Esophagus muscularis mucosa (tissue), 4 donors: Measurements from ENCODE around the gene PCGF5. TPM values are rescaled to one million over a fixed set of nuclear protein-coding genes. Genes with fewer than 3 reads are reported as not detected.

Experiments used
- DNase-seq: peaks from one replicate; pipeline ENCODE4 v3.0.0-alpha.2; 2017; ENCODE audit errors: extremely low spot score
- H3K27ac ChIP-seq, 4 donors: fragments of 200-600 bp; sonication (generic); replicated peaks in 1 of 4; 1 replicate in 3 of 4; 2 replicates in 1 of 4; pipeline ENCODE4 v1.5.1; 2016 to 2019; ENCODE audit warnings: mild to moderate bottlenecking in 1 of 4
- H3K27me3 ChIP-seq, 4 donors: fragments of 200-600 bp; sonication (generic); one replicate each; pipeline versions ENCODE4 v1.5.1 to v1.6.0; 2016 to 2019
- H3K36me3 ChIP-seq, 4 donors: fragments of 200-600 bp; sonication (generic); one replicate each; pipeline ENCODE4 v1.5.1; 2016 to 2019
- H3K4me1 ChIP-seq, 4 donors: fragments of 200-600 bp; sonication (generic); one replicate each; pipeline ENCODE4 v1.5.1; 2016 to 2019
- H3K4me3 ChIP-seq, 4 donors: fragments of 200-600 bp; sonication (generic); 1 replicate in 2 of 4; 2 replicates in 2 of 4; pipeline ENCODE4 v1.5.1; 2016 to 2019; ENCODE audit warnings: mild to moderate bottlenecking in 4 of 4, moderate library complexity in 1 of 4
- H3K9me3 ChIP-seq, 4 donors: fragments of 200-600 bp; sonication (generic); 1 replicate in 3 of 4; 2 replicates in 1 of 4; pipeline ENCODE4 v1.5.1; 2016 to 2019
- EP300 ChIP-seq: sonication (generic); formaldehyde crosslinking; IDR thresholded peaks from one replicate; pipeline ENCODE4 v1.6.1; 2017; ENCODE audit warnings: antibody characterized with exemption
- POLR2A ChIP-seq: fragments of 450-650 bp; IDR thresholded peaks from one replicate; pipeline ENCODE4 v1.6.1; 2017; ENCODE audit warnings: antibody characterized with exemption, moderate library complexity, mild to moderate bottlenecking, low read depth
- POLR2AphosphoS5 ChIP-seq, 2 donors: sonication (generic); formaldehyde crosslinking; IDR thresholded peaks; one replicate each; pipeline ENCODE4 v1.6.1; 2017; ENCODE audit warnings: antibody characterized with exemption in 2 of 2
- WGBS: methylation state at CpG from one replicate; pipeline ENCODE4 v1.1.5; 2018; 5-methylcytosine and 5-hydroxymethylcytosine counted together
- intact Hi-C: fragments of 100-400 bp; cut with DNase I; formaldehyde crosslinking; loops from one replicate; pipeline ENCODE4 v1.15.1; 2023
- total RNA-seq, 4 donors: library from RNA; depleted of rRNA; stranded (reverse); fragments of >200 nt; gene quantifications; one replicate each; pipeline versions ENCODE4 v1.1.0 to v1.2.1, GENCODE V29; 2016
- TF ChIP-seq, protein P1 (sequence below), 3 experiments: fragments of 200-600 bp in 2 of 3; fragments of 450-650 bp in 1 of 3; sonication (generic) in 2 of 3; IDR thresholded peaks; one replicate each; pipeline ENCODE4 v1.5.1; 2017 to 2019; ENCODE audit warnings: antibody characterized with exemption in 3 of 3, mild to moderate bottlenecking in 2 of 3, moderate library complexity in 1 of 3

Gene PCGF5
- total RNA-seq, 4 donors from 2014 or later, result 41.6 to 62.7 (median 52.6) TPM

GRCh38 chr10:91215384-91215783, 5.1 kb upstream of the PCGF5 start:
- intact Hi-C loops, result no loop called here
- no peaks in the 10 kb centered on the region for H3K36me3 ChIP-seq
- peak; percentile 89 for DNase-seq
- peaks cover 14 to 25% (median 19%) of the 10 kb centered on the region in 4 donors for H3K4me1 ChIP-seq
- no peak overlapping the region for H3K4me3 ChIP-seq
- H3K27me3 ChIP-seq, result no peaks in the 10 kb centered on the region
- H3K27ac ChIP-seq, result no peak overlapping the region
- TF ChIP-seq, protein P1, sequence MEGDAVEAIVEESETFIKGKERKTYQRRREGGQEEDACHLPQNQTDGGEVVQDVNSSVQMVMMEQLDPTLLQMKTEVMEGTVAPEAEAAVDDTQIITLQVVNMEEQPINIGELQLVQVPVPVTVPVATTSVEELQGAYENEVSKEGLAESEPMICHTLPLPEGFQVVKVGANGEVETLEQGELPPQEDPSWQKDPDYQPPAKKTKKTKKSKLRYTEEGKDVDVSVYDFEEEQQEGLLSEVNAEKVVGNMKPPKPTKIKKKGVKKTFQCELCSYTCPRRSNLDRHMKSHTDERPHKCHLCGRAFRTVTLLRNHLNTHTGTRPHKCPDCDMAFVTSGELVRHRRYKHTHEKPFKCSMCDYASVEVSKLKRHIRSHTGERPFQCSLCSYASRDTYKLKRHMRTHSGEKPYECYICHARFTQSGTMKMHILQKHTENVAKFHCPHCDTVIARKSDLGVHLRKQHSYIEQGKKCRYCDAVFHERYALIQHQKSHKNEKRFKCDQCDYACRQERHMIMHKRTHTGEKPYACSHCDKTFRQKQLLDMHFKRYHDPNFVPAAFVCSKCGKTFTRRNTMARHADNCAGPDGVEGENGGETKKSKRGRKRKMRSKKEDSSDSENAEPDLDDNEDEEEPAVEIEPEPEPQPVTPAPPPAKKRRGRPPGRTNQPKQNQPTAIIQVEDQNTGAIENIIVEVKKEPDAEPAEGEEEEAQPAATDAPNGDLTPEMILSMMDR (IDR thresholded peaks at IDR 0.05), result no peak
- TF ChIP-seq POLR2A (no peak), POLR2AphosphoS5 (IDR thresholded peaks at IDR 0.05) (no peak), EP300 (no peak)
- WGBS, result 90% methylated on average over 2 of the region's 2 CpGs
- no peaks in the 10 kb centered on the region for H3K9me3 ChIP-seq

- Histone ChIP-seq H3K27me3 (no peaks in the 10 kb centered on the region), H3K4me3 (peak overlapping the region; percentile 83 to 95 (median 92)), H3K9me3 (no peaks in the 10 kb centered on the region), H3K36me3 (no peaks in the 10 kb centered on the region), H3K4me1 (peaks cover 21 to 43% (median 38%) of the 10 kb centered on the region in 4 donors), H3K27ac (peak overlapping the region; percentile 89 to 95 (median 94))
- TF ChIP-seq POLR2A, result no peak
- no peak for TF ChIP-seq POLR2AphosphoS5 (IDR thresholded peaks at IDR 0.05)
- no peak for TF ChIP-seq EP300
- TF ChIP-seq, protein P1 (IDR thresholded peaks at IDR 0.05), result no peak
- DNase-seq, result no peak
- intact Hi-C loops, result loop anchor here (2.0 kb wide), 1 partner anchor 57 kb away; no protein-coding TSS in a partner anchor
- 34% methylated on average over 8 of the region's 8 CpGs for WGBS
Observed at GRCh38 chr10:91219371-91220193, 881 bp upstream of the PCGF5 start.

- TF ChIP-seq EP300 (no peak), POLR2AphosphoS5 (IDR thresholded peaks at IDR 0.05) (no peak), POLR2A (no peak)
- TF ChIP-seq, protein P1 (IDR thresholded peaks at IDR 0.05), result no peak
- intact Hi-C loops, result loop anchor here (2.0 kb wide), 1 partner anchor 58 kb away; no protein-coding TSS in a partner anchor
Observed at GRCh38 chr10:91220954-91221675, 652 bp downstream of the PCGF5 start.

GRCh38 chr10:91226093-91226492, 5.6 kb downstream of the PCGF5 start:
- 88% methylated on average over 3 of the region's 3 CpGs for WGBS
- Histone ChIP-seq H3K4me3 (no peak overlapping the region), H3K4me1 (peaks cover 14 to 48% (median 32%) of the 10 kb centered on the region in 4 donors), H3K27me3 (no peaks in the 10 kb centered on the region), H3K36me3 (peaks cover 0 to 7% (median 3%) of the 10 kb centered on the region in 4 donors), H3K27ac (no peak overlapping the region), H3K9me3 (no peaks in the 10 kb centered on the region)
- TF ChIP-seq POLR2AphosphoS5 (IDR thresholded peaks at IDR 0.05), result no peak
- TF ChIP-seq, protein P1 (IDR thresholded peaks at IDR 0.05), result no peak
- no peak for TF ChIP-seq POLR2A
- TF ChIP-seq EP300, result no peak
- no peak for DNase-seq
- intact Hi-C loops, result no loop called here

More at GRCh38 chr10:91220954-91221675, 652 bp downstream of the PCGF5 start:
- peak overlapping the region; percentile 83 to 95 (median 92) for H3K4me3 ChIP-seq
- H3K36me3 ChIP-seq, result no peaks in the 10 kb centered on the region
- under 1% methylated on average over 18 of the region's 40 CpGs for WGBS
- H3K9me3 ChIP-seq, result no peaks in the 10 kb centered on the region
- peak overlapping the region; percentile 89 to 95 (median 94) for H3K27ac ChIP-seq
- peaks cover 13 to 57% (median 39%) of the 10 kb centered on the region in 4 donors for H3K4me1 ChIP-seq
- no peaks in the 10 kb centered on the region for H3K27me3 ChIP-seq
- no peak for DNase-seq
